NCI-H2227 (cell line): ENCODE measurements around the gene CNFN.
A peak's percentile ranks its signal among the peaks of the same experiment; 100 is the strongest.

Experiments
- DNase-seq: peaks from one replicate; lab custom pipeline; 2025; ENCODE audit not compliant: unreplicated experiment; lab: John Stamatoyannopoulos, UW

CNFN gene

DNA sequence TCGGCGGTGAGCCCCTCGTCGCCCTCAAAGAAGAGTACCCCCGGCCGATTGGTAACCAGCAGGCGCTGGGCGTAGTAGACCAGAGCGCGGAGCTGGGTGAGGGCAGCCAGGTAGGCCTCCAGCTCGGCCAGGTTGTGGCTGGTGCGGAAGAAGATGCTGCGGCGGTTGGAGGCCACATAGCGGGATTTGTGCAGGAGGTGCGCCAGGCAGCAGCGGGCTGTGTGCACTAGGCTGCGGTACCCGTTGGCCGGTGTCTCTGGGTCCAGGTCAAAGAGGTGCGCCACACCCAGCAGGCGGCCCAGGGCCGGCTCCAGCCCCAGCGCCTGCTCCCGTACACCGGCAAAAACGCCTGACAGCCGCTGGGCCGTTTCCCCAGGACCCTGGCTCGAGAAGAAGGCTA is 20.3 kb upstream of the CNFN start:
- no peak for DNase-seq

DNA sequence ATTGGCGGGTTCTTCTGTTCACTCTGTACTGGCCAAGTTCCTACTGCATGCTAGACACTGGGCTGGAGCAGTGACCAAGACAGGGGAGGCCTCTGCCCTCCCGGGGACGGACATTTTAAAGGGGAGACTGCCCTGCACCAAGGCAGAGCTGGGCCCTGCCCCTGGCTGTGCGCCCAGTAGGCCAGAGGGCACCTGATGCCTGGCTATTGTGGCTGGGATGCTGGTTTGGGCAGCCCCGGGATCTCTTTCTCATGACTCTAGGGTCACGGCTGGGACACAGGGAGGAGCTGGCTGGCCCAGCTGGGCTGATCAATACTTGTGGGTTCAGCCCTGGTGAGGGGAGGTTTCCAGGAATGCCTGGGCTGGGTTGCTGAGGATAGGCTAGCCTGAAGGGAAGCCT is 19.4 kb upstream of the CNFN start:
- no peak for DNase-seq

DNA sequence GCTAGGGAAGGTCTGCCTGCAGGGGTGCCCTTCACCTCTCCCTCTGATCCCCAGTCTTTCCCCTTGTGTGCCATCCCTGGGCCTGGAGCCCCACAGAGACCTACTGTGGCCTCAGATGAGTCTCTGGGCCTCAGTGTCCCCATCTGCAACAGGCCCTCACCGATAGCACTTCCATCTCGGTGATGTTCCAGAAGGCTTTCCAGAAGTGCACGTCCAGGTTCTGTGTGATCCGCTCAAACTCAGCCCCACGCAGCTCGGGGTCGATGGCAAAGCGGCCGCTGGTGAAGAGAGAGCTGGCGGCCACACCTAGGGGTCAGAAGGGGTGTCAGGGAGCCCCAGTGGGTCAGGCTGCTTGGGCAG is 17.7 kb upstream of the CNFN start:
- DNase-seq, result no peak

DNA sequence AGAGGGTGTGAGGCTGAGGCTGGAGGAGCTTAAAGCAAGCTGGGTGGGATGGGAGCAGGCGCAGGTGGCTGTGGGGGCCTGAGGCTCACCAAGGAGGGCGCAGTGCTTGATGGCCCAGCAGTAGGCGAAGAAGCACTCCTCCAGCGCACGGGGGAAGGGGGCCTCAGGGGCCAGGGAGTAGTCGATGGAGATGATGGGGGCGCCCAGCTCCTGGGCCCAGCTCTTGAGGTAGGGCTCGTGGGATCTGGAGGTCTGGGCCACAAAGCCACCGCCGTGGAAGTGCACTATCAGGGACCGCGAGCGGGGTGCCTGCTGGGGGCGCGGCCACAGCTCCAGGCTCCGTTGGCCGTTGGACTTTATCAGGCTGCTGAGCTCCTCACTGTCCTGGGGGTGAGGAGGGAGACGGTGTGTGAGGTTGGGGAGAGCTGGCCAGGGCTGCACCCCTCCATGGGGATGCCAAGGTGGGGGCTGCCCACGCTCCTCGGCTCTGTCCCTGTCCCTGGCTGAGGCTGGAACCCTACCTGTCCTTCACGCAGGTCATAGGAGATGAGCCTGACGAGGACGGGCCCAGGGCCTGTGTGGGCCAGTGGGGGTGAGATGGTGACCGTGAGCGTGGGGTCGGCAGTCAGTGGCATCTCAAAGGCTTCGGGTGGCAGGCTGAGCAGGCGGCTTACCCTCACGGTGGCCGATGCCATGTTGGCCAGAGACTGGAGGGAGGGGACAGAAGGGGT is 17.2 kb upstream of the CNFN start:
- DNase-seq, result no peak

DNA sequence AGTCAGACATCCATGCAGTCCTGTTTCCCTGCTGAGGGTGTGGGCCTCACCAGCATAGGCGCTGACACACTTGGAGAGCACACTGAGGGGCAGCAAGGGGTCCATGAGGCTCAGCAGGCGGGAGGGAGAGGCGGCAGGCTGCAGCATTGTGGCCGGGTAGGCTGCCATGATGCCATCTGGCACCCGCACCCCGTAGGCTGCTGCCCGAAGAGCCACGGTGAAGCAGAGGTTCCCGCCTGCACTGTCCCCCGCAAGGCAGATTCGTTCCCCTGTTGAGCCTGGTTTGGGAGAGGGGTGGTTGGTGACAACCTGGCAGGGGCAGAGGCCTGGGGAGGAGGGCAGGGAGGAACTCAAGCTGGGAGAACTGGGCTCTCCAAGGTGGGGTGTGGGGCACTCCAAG is 16.0 kb upstream of the CNFN start:
- DNase-seq, result no peak

DNA sequence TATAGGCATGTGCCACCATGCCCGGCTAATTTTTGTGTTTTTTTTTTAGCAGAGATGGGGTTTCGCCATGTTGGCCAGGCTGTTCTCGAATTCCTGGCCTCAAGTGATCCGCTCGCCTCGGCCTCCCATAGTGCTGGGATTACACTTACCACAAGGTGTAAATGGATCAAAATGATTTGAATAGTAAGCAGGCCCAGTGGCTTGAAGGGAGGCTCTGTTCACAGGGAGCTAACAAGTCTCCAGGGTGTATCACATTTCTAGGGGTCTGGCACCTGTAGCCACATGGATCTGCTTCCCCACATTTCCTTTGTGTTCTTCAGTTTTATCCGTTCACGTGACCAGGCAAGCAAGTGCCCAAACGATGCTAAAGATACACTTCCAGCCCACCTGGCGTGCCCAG is 13.5 kb upstream of the CNFN start:
- no peak for DNase-seq

DNA sequence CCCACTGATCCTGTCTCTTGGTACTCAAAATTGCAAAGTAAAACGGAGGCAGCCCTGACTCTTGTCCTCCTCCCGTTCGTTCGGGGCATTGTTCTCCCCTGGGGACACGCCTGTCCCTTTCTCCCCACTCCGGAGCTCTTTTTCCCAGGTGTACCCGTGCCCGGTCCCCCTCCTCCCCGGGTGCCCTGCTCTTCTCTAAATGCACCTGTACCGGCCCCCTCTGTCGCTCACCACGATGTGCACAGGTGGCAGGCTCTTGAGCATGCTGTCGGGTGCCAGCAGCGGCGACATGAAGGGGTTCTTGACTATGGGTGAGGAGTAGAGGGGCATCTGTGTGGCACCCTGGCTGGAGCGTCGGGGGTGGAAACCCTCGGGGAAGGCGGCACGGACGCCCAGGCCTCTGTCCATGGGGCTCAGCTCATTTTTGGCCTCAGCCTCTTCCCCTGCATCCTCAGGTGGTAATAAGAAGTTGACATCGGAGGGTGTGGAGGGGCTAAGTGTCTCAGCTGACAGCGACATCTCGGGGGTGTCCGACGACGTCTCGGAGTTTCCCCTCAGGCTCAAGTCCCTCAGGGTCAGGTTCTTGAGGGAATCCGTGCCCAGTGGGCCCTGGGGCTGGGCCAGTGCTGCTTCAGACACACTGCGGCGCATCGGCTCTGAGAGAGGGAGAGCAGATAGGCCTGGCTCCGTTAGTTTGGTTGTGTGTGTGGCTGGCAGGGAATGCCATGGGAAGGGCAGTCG is 12.4 kb upstream of the CNFN start:
- peak; percentile 70 for DNase-seq

DNA sequence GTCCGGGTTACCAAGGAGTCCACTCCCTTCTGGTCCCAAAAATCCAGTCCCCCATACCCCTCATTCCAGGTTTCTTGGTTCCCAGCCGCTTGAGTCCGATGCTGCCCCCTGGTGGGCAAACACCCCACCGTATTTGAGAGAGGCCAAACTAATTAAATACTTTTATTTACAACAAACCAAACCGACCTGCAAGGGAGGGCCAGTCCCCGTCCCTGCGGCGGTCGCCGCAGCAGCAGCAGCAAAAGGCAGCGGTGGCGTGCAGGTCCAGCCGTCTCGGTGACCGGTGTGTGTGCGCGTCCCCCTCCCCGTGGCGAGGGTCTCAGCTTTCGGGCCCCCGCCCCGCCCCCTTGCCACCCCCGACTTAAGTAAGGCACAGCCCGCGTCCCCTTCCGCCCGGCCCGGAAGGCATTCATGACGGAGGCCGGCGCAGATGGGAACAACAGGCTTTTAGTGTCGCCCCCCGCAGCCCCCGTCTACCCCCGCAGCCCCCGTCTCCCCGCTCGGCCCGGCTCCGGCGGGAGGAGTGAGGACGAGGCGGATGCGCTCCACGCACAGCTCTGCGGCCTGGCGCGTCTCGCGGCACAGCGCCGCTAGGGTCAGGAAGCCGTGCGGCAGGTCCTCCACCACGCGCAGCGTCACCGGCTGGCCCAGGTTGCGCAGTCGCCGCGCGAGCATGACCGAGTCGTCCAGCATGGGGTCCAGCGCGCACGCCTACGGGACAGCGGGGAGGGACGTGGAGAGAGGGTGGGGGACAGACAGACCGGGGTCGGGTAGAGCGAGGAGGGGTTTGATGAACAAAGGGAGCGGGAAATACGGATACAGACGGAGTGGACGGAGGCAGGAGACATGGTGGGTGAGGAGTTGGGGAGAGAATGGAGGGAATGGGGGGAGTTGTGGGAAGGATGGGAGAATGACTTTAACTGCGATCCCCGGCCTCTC is 11.5 kb upstream of the CNFN start:
- DNase-seq, result peak; percentile 94

DNA sequence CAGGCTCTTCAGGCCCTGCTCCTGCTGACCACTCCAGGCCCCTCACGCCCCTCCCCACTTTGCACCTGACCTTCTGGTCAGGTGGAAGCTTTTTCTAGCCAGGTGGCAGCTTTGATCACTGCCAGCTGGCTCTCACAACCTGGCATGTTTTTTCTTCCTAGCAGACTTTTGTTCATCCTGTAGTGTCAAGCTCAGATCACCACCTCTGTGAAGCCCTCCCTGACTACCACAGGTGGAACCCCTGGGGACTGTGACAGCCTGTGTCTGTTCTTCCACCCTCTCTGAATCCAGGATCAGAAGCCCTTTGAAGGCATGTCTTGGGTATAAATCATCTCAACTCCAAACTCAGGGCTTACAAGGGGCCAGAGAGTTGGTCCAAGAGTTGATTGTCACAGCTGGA is 10.3 kb upstream of the CNFN start:
- no peak for DNase-seq

DNA sequence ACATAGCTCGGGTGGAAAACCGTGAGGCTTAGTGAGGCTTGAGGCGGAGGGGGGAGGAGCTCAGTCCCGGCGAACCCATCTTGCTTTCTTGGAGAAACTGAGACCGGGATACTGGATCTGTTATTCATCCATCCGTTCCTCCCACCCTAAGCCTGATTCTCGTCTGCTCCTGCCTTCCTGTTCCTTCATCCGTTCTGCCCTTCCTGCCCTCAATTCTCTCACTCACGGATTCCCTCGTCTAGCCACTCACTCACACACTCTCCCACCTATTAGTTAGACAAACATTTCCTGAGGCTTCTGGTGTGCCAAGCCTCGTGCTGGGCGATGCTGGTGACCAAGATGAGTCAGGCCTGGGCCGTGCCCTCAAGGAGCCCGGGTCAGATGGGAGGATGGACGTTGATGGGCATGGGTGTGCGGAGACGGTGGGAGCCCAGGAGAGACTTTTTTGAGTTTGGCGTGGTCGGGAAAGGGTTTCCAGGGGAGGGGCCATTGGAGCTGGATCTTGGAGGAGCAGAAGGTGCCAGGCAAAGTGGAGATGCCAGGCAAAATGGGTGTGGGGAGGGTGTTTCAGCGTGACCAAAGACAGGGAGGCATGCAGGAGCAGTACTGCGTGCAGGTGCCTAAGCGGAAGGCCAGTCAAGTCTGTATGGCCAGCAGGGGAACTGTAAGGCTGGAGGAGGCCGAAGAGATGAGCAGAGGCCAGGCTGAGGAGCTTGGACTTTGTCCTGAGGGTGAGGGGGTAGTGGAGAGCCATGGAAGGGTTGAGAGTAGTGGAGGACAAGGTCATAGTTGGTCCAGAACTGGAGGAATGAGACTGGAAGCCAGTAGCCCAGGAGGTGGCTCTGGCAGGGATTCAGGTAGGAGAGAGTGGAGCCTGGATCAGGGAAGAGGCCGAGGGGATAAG is 7.4 kb upstream of the CNFN start:
- peak; percentile 75 for DNase-seq

DNA sequence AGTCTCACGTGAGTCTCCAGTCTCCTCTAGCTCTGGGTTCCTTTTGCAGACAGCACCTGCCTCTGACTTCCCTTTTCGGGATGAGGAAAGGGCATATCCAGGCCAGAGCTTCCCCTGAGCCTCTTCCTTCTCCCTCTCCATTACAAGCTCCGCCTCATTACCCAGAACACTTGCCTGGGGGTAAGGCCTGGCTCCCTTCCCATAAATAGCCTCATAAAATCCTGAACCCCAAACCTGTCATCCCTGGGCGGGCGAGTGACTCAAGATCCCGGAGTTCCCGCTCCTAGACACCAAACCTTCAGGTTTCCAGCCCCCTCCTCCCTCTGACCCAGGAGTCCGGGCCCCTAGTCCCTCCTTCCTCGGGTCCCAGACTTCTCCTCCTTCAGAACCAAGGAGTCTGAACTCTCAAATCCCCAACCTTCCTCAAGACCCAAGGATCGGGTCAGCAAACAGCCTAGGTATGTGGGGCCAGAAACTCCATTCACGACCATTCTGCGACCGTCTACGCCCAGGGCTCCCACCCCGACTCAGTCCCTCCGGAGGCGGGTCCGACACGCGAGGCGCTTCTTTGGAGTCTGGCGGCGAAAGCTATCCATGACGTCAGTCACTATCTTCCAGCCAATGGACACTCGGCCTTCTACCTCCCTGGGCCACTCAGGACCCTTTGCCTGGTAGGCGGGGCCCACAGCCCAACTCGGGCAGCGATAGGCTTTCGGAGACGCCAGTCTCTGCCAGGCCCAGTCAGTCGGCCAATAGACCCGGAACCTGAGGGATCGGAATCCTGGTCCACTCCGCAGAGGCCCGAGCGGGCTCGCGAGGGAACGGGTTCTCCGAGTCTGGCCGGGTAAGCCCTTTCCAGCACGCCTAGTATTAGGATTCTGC is 6.5 kb upstream of the CNFN start:
- peak; percentile 100 for DNase-seq

DNA sequence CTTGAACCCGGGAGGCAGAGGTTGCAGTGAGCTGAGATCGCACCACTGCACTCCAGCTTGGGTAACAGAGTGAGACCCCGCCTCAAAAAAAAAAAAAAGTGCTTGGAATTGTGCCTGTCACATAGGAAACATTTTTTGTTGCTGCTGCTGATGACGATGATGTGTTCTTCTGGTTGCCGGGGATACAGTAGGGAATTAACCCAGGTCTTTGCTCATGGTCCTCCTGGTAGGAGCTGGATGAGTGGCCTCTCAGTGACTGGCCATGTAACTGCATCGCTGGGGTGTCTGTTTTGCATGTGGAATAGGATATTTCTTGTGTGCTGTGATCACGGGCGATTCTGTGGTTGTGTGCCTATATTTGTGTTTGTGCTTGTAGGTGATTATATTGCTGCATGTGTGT is 4.7 kb upstream of the CNFN start:
- no peak for DNase-seq

DNA sequence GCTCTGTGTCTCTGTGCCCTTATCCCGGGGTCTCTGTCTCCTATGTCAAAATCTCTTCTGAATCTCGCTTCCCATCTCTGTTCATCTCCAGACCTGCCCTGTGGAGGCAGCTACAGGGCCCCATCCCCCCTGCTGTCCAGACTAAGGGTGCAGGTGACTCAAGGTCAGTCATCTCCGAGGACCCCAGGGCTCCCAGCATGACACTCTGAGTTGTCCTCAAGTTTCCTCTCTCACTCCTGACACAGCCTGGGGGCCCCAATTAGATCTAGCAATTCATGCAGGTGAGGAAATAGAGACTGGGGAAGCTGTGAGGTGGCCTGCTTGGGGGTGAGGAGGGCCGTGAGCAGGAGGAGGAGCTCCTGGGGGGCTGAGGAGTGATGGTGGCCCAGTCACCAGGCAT is 2.1 kb upstream of the CNFN start:
- no peak for DNase-seq

DNA sequence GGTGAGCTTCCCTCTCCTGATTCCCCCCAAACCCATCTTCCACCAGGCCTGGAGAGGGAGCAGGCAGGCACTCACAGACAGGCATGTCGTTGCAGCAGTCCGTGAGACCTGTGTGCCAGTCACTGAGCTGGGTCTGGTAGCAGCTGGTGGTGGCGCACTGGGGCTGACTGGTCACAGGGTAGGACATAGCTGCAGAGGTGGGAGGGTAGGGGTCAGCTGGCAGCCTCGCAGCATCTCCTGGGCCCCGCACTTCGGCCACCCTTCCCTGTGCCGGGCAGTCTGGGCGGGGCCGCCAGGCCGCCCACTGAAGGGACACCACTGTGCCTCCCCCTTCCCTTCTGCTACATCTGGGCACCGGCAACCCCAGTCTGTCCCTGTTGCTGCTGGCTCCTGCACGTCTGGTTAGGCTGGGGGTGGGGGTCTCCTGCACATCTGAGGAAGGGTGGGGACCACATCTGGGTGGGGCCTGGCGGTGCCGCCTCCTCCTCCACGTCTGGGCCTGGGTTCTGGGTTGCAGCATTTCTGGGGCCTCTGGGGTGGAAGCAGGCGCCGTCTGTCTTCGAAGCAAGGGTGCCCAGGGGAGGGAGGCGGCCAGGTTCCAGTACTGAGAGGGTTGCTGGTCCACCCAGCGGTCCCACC is 1.1 kb downstream of the CNFN start:
- no peak for DNase-seq

DNA sequence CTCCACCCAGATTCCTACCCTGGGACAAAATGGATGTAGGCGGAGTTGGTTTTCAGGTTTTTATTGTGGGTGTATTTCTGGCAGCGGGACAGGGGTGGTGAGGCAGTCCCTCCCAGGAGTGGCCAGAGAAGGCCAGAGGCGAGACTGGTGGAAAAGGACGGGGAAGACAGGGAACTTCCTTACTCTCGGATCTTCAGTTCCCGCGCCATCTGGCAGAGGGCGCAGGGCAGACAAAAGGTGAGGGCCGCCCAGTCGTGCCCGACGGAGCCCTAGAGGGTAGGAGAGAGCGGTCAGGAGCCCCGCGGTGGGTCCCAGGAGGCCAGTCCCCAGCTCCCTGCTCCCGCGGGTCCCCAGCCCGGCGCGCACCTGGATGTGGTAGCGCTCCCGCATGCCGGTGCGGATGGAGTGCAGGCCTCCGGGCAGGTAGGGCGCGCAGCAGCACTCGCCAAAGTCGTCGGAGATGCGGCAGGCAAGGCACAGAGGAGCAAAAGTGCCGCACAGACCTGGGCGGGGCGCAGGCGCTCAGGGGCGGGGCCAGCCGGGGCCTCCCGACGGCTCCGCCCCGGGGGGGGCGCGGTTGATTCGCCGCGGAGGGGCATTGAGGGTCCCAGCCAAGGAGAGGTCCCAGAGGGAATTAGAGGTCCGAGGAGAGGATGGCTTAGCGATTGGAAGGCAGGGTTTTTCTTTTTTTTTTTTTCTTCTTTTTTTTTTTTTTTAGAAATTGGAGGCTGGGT is 3.0 kb downstream of the CNFN start:
- DNase-seq, result peak; percentile 95

DNA sequence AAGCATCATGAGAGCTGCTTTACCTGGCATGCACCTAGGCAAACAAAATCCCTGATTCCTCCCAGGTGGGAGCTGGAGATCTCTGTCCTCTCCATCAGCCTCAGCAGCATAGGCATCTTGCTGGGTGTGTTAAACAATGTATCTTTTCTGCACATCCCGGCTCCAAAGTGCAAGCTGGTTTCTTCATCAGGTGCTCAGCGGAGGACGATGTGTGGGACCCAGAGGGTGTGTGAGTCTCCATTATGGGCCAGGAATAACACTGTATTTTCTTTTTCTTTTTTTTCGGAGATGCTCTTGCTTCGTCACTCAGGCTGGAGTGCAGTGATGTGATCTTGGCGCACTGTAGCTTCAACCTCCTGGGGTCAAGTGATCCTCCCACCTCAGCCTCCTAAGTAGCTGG is 9.9 kb downstream of the CNFN start:
- no peak for DNase-seq

DNA sequence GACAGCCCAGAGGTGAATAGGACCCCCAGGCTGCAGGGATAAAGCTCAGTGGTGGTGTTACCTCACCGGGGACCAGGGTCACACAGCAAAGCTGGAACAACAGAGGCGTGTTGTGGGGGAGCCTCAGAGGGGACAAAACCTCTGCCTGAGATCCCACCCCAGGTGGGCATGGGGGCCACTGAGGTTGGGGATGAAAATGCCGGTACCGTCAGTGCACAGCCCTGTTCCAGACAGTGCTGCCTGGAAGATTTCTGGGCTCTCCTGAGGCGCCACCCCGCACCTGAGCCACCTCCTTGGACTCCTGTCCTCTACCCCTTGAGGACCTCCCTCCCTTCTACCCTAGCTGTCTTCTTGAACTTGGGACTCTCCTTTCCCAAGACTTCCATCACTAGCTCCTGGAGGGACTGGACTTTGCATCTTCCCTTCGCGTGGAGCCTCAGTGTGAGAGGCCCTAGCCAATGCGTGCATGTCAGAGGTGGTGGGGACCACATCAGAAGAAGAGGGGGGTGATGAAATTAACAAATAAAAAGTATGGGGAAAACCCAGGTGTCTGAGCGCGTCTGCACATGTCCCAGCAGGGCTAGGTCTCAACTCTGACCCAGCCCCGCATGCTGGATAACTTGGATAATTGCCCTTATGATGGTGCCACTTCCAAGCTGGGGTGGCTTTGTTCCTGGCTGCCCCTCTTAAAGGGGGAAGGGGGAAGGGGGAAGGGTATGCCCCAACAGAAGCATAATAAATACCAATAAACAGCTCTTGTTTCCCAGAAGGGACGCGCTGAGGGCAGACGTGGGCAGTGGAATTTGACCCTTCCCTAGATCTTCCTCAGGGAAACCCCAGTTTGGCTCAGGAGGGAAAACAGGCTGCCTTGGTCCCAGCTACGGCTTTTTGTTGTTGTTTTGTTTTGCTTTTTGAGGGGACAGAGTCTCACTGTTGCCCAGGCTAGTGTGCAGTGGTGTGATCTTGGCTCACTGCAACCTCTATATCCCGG is 11.6 kb downstream of the CNFN start:
- DNase-seq, result no peak
